Measurements from ENCODE around the gene CUEDC2. TPM values are rescaled to one million over a fixed set of nuclear protein-coding genes. Genes with fewer than 3 reads are reported as not detected.
A peak's percentile ranks its signal among the peaks of the same experiment; 100 is the strongest.

CUEDC2 gene
- total and polyA plus RNA-seq, 10 of the 15 experiments (the other 5 are each of a cell fraction or from before 2014, with no cell fraction given) = 20.4 to 121 (median 75.0) TPM

- no peak for TF ChIP-seq ZBTB11 (CRISPR knock-in tag; IDR thresholded peaks at IDR 0.05)
- TF ChIP-seq CBFB (IDR thresholded peaks at IDR 0.05; ENCODE audit: low read depth) = 0 out of 2 replicates have a peak, but pooled peaks have one; percentile 5
- no peak for TF ChIP-seq SPI1 (IDR thresholded peaks at IDR 0.05; ENCODE audit: borderline replicate concordance, insufficient read depth, low read depth, low read length)
- no peak for TF ChIP-seq BRCA1 (IDR thresholded peaks at IDR 0.05; ENCODE audit: low read depth, low read length)
- 0 out of 2 replicates have a peak, but pooled peaks have one; percentile 43 for TF ChIP-seq STAT1 (conservative IDR thresholded peaks at IDR 0.05)
- peak; percentile 97 for TF ChIP-seq IKZF1 (conservative IDR thresholded peaks at IDR 0.05)
- peak; percentile 59; the same call in 1 of the 2 replicates for TF ChIP-seq TAF1 (IDR thresholded peaks at IDR 0.05; ENCODE audit: borderline replicate concordance, low read depth, low read length)
- TF ChIP-seq POU2F2 (IDR thresholded peaks at IDR 0.05; ENCODE audit: borderline replicate concordance, low read depth, low read length) = 0 out of 3 replicates have a peak, but pooled peaks have one; percentile 47
- peak; percentile 62 for TF ChIP-seq ZNF687 (IDR thresholded peaks at IDR 0.05)
- TF ChIP-seq DPF2 (IDR thresholded peaks at IDR 0.05) = peak; percentile 73
- peak; percentile 95 for TF ChIP-seq RELA (IDR thresholded peaks at IDR 0.05; ENCODE audit: borderline replicate concordance, partially characterized antibody)
- no peak for TF ChIP-seq ZBTB4 (CRISPR knock-in tag; IDR thresholded peaks at IDR 0.05)
- TF ChIP-seq CTCF (IDR thresholded peaks at IDR 0.05 in 2 of 3, conservative IDR thresholded peaks at IDR 0.05 in 1 of 3; ENCODE audit: control insufficient read depth in 2 of 3, extremely low read depth in 1 of 3, insufficient read depth in 1 of 3, low read depth in 3 of 3, low read length in 3 of 3) = no peak
- no peak for TF ChIP-seq FOS (IDR thresholded peaks at IDR 0.05; ENCODE audit: borderline replicate concordance, extremely low read depth, insufficient read length)
- no peak for TF ChIP-seq SREBF2 (IDR thresholded peaks at IDR 0.05; ENCODE audit: low read length)
- TF ChIP-seq NBN (IDR thresholded peaks at IDR 0.05) = peak; percentile 40; the same call in 1 of the 2 replicates
Measured at GRCh38 chr10:102395400-102396316, 36.7 kb downstream of the CUEDC2 start, which contains the start of gene NFKB2 (continued).
